Psoas muscle (tissue), 8 donors: ENCODE data around the gene LDLRAD4. TPM values are rescaled to one million over a fixed set of nuclear protein-coding genes. Genes with fewer than 3 reads are reported as not detected.

Experiments
- ATAC-seq, 4 donors: fragments of 200-7000 bp; cut with Tn5 transposase; one replicate each; pipeline ENCODE4 v1.9.1; 2020; ENCODE audit warnings: moderate library complexity in 3 of 4, mild to moderate bottlenecking in 2 of 4
- DNase-seq, 2 donors: peaks; one replicate each; pipeline ENCODE4 v3.0.0-alpha.2; 2020
- H3K27ac ChIP-seq: fragments of 200-600 bp; one replicate; pipeline ENCODE4 v1.8.0; 2022
- H3K27me3 ChIP-seq, 3 donors: fragments of 200-600 bp in 1 of 3; one replicate each; pipeline versions ENCODE4 v1.6.1 to v1.8.0; 2013 to 2022; ENCODE audit warnings: low read length in 2 of 3, mild to moderate bottlenecking in 2 of 3, moderate library complexity in 1 of 3; ENCODE audit not compliant: insufficient read depth in 3 of 3
- H3K36me3 ChIP-seq, 2 donors: fragments of 200-600 bp in 1 of 2; one replicate each; pipeline versions ENCODE4 v1.6.1 to v1.8.0; 2013 to 2022; ENCODE audit warnings: low read depth in 1 of 2, mild to moderate bottlenecking in 1 of 2, moderate library complexity in 1 of 2; ENCODE audit not compliant: insufficient read depth in 1 of 2
- H3K4me1 ChIP-seq: fragments of 200-600 bp; one replicate; pipeline ENCODE4 v1.8.0; 2022
- H3K4me3 ChIP-seq: fragments of 200-600 bp; one replicate; pipeline ENCODE4 v1.8.0; 2022; ENCODE audit warnings: mild to moderate bottlenecking
- H3K9me3 ChIP-seq: fragments of 200-600 bp; one replicate; pipeline ENCODE4 v1.8.0; 2022
- WGBS, 3 donors: extraction: QIAGEN DNeasy Blood & Tissue Kit; methylation state at CpG; one replicate each; pipeline versions ENCODE4 v1.1.6 to v1.1.7; 2013; 5-methylcytosine and 5-hydroxymethylcytosine counted together
- intact Hi-C, 2 donors: fragments of 100-400 bp; cut with DNase I; formaldehyde crosslinking; loops; one replicate each; pipeline versions ENCODE4 v1.11.0 to v1.14.2; 2022
- polyA plus RNA-seq, 3 donors: library from polyadenylated mRNA; stranded (reverse); fragments of 200-250 nt; gene quantifications; one replicate each; pipeline ENCODE4 v1.2.3, GENCODE V29; 2013
- total RNA-seq, 4 donors: library from RNA; stranded (reverse); fragmentation: NEBNext Ultra II Directional in 2 of 4; extraction: Animal tissue kit (Norgen Biotek cat#: 25700) in 2 of 4; gene quantifications; one replicate each; pipeline versions ENCODE4 v1.2.1 to v1.2.4, GENCODE V29; 2021 to 2023
- TF ChIP-seq, protein P1 (sequence below): fragments of 200-600 bp; IDR thresholded peaks from one replicate; pipeline ENCODE4 v1.8.0; 2022; ENCODE audit warnings: antibody characterized with exemption
- donor health status: healthy with polysubstance abuse.
- donor health status: DM: no; HTN: no; CAD: no; lungs with moderate emphysema.
- donor health status: Bipolar disorder and iron deficiency.
- donor health status: healthy.
- donor health status: DM: yes; HTN: yes; CAD: no.
- donor health status: DM: no; HTN: no; CAD: no.
- donor health status: DM: no; HTN: no; CAD: no.
- donor health status: DM: yes; HTN: yes; CAD: no.

The LDLRAD4 gene
- total and polyA plus RNA-seq, 7 donors = 1.8 to 13.9 (median 3.8) TPM

DNA sequence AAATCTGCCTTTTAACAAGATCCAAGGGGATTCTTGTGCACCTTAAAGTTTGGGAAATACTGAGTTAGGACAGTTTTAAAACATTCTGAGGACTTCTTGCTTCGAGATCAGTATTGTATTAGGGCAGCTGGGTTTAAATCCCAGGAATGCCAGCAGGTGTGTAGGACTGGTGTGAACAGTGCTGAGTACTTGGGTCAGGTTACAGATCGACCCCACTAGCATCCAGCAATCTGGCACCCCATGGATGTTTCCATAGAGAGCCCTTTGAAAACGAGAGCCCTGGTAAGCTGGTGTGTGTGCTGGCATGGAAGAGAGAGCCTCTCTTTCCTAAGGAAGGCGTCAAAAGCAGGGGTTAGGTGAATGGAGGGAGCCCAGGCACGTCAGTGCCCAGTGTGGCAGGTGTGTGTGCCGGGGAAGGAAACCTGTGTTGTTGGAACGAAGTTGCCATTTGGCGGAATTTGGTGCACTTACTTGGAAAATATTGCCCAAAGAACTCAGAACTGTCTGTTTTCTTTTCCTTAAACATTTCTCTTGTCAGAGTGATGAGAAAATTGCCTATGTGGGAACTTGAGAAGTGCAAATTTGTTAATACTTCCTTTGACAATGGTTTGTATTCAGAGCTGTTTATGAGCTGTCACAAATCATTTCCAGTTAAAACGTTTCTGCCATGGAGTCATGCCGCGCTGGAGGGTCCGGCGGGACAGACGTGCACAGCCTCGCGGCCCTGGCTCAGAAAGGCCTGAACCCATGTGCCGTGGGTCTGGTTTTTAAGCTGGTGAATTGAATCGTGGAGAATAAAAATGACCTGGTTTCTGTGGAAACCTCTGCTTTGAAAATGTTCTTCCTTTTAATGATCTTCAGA, 38.1 kb downstream of the LDLRAD4 start:
- Histone ChIP-seq H3K9me3 (no peaks in the 10 kb centered on the region), H3K36me3 (no peaks in the 10 kb centered on the region), H3K27me3 (no peaks in the 10 kb centered on the region), H3K27ac (no peak overlapping the region), H3K4me3 (no peak overlapping the region), H3K4me1 (peaks cover 40% of the 10 kb centered on the region)
- no peak for ATAC-seq
- WGBS, 3 donors = 55 to 63% (median 57%) methylated on average over 18 of the region's 18 CpGs
- DNase-seq = no peak
- TF ChIP-seq, protein P1, sequence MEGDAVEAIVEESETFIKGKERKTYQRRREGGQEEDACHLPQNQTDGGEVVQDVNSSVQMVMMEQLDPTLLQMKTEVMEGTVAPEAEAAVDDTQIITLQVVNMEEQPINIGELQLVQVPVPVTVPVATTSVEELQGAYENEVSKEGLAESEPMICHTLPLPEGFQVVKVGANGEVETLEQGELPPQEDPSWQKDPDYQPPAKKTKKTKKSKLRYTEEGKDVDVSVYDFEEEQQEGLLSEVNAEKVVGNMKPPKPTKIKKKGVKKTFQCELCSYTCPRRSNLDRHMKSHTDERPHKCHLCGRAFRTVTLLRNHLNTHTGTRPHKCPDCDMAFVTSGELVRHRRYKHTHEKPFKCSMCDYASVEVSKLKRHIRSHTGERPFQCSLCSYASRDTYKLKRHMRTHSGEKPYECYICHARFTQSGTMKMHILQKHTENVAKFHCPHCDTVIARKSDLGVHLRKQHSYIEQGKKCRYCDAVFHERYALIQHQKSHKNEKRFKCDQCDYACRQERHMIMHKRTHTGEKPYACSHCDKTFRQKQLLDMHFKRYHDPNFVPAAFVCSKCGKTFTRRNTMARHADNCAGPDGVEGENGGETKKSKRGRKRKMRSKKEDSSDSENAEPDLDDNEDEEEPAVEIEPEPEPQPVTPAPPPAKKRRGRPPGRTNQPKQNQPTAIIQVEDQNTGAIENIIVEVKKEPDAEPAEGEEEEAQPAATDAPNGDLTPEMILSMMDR = no peak
- intact Hi-C loops = no loop called here

GRCh38 chr18:13257361-13257980, 38.9 kb downstream of the LDLRAD4 start:
- TF ChIP-seq, protein P1 = no peak
- no peaks in the 10 kb centered on the region for H3K27me3 ChIP-seq
- no peak overlapping the region for H3K4me3 ChIP-seq
- peaks cover 40% of the 10 kb centered on the region for H3K4me1 ChIP-seq
- H3K36me3 ChIP-seq = no peaks in the 10 kb centered on the region
- ATAC-seq = no peak
- no peak for DNase-seq
- 77 to 91% (median 84%) methylated on average over 8 of the region's 8 CpGs for WGBS, 3 donors
- intact Hi-C loops = no loop called here
- H3K9me3 ChIP-seq = no peaks in the 10 kb centered on the region
- H3K27ac ChIP-seq = no peak overlapping the region

- H3K36me3 ChIP-seq = no peaks in the 10 kb centered on the region
- ATAC-seq (peak; percentile 51 to 67 (median 55)), DNase-seq (no peak)
- no peak overlapping the region for H3K27ac ChIP-seq
- H3K4me3 ChIP-seq = no peak overlapping the region
- WGBS, 3 donors = 49 to 72% (median 58%) methylated on average over 6 of the region's 6 CpGs
- TF ChIP-seq, protein P1 = no peak
- H3K9me3 ChIP-seq = no peaks in the 10 kb centered on the region
- H3K4me1 ChIP-seq = peaks cover 45% of the 10 kb centered on the region
- intact Hi-C loops = no loop called here
- no peaks in the 10 kb centered on the region for H3K27me3 ChIP-seq
Measured at GRCh38 chr18:13258921-13259320, 40.4 kb downstream of the LDLRAD4 start.

DNA sequence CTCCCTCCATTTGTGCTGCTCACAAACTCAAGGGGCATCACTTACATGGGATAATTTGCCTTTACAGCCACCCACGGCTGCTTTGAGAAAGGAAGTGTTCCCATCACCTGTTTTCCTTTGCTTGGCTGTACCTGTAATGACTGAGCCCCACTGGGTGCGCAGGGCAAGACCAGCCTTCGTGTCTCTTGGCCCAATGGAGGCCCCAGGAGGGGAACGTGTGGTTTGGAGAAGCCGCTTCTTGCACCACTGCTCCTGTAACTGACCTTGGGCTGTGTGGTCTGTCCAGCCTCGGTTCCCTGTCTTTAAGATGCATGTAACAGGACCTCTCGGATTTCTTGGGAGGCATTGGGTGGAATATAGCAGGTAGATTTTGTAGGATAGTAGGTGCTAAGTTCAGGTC, 41.1 kb downstream of the LDLRAD4 start:
- no peaks in the 10 kb centered on the region for H3K9me3 ChIP-seq
- no peak overlapping the region for H3K4me3 ChIP-seq
- H3K27ac ChIP-seq = peak overlapping the region; percentile 58
- intact Hi-C loops = loop anchor here (5.0 to 10.0 kb wide), 2 partner anchors 37 to 195 kb away; no protein-coding TSS in a partner anchor
- H3K36me3 ChIP-seq = no peaks in the 10 kb centered on the region
- TF ChIP-seq, protein P1 = no peak
- H3K4me1 ChIP-seq = peaks cover 53% of the 10 kb centered on the region
- 49 to 71% (median 50%) methylated on average over 7 of the region's 7 CpGs for whole genome bisulfite sequencing, 3 donors
- ATAC-seq (peak in 3 of 4 donors; percentile 26 to 39 (median 29)), DNase-seq (no peak)
- H3K27me3 ChIP-seq = no peaks in the 10 kb centered on the region
